Lower leg skin (tissue), 3 donors: Measurements from ENCODE around the gene AGAP9.
"Not testable (repeated sequence)": the region's sequence is repeated elsewhere in the genome, so short reads cannot be mapped to it uniquely, and the experiment has no call there.

Experiments used
- POLR2A ChIP-seq, 2 donors: fragments of 450-650 bp; IDR thresholded peaks; one replicate each; pipeline ENCODE4 v1.6.1; 2016 to 2017; ENCODE audit warnings: antibody characterized with exemption in 2 of 2, mild to moderate bottlenecking in 1 of 2, moderate library complexity in 1 of 2
- TF ChIP-seq, protein P1 (sequence below), 3 donors: fragments of 450-650 bp; IDR thresholded peaks; one replicate each; pipeline ENCODE4 v1.5.1; 2016; ENCODE audit warnings: antibody characterized with exemption in 3 of 3, mild to moderate bottlenecking in 3 of 3, moderate library complexity in 2 of 3

GRCh38 chr10:47564318-47564717 lies 40.9 kb upstream of the AGAP9 start:
- TF ChIP-seq, protein P1, sequence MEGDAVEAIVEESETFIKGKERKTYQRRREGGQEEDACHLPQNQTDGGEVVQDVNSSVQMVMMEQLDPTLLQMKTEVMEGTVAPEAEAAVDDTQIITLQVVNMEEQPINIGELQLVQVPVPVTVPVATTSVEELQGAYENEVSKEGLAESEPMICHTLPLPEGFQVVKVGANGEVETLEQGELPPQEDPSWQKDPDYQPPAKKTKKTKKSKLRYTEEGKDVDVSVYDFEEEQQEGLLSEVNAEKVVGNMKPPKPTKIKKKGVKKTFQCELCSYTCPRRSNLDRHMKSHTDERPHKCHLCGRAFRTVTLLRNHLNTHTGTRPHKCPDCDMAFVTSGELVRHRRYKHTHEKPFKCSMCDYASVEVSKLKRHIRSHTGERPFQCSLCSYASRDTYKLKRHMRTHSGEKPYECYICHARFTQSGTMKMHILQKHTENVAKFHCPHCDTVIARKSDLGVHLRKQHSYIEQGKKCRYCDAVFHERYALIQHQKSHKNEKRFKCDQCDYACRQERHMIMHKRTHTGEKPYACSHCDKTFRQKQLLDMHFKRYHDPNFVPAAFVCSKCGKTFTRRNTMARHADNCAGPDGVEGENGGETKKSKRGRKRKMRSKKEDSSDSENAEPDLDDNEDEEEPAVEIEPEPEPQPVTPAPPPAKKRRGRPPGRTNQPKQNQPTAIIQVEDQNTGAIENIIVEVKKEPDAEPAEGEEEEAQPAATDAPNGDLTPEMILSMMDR (IDR thresholded peaks at IDR 0.05), result not testable (repeated sequence)
- not testable (repeated sequence) for TF ChIP-seq POLR2A (IDR thresholded peaks at IDR 0.05)
